ENCODE measurements around the gene KRT2. TPM values are rescaled to one million over a fixed set of nuclear protein-coding genes. Genes with fewer than 3 reads are reported as not detected.

The KRT2 gene
- total and polyA plus RNA-seq, 9 of the 15 experiments (the other 6 are each of a cell fraction or from before 2014, with no cell fraction given), result 0.03 to 0.69 (median 0.07) TPM; not detected in 2

DNA sequence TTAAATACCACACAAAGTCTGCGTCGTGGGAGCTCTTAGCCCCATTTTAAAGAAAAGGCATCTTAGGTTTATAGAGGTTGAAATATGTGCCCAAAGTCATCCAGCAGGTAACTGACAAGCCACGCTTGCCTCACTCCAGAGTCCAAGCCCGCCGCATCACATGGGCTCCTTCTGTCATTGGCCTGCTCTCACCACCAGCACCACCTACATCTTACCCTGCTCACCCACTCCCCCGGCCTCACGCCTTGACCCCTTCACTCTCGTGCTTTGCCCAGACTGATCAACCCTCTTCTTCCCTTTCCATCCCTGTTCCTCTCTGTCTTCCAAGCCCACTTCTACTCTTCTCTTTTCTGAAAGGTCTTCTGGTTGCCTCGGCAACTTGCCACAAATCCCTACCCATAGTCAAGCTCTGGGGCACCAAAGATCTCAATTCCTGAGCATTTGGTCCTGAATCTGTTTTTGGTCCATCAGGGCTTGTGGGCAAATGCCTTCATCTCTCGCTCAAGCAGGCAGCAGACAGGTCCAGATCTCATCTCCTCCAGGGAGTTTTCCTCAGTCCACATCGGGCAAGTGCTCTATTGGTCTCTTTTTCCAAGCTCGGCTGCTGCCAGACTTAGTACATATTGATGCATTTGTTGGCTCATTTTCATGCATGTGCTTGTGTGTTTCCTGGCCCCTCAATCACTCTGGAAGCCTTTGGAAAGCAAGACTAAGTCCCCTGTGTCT lies 31.7 kb upstream of the KRT2 start:
- no peak overlapping the region for H2AFZ ChIP-seq (ENCODE audit: low read depth, low read length)
- H4K20me1 ChIP-seq (replicated peaks; ENCODE audit: control insufficient read depth, insufficient read depth, low read length), result no peaks in the 10 kb centered on the region
- no peak overlapping the region for H3K9ac ChIP-seq (ENCODE audit: insufficient read depth in 1 of 2, low read depth in 2 of 2, low read length in 2 of 2)
- H3K9me3 ChIP-seq (replicated peaks; ENCODE audit: control insufficient read depth, insufficient read depth, low read depth, low read length), result no peaks in the 10 kb centered on the region
- no peaks in the 10 kb centered on the region for H3K9me1 ChIP-seq (ENCODE audit: control insufficient read depth, insufficient read depth, low read length)
- no peak for FAIRE-seq
- peaks cover 21 to 57% of the 10 kb centered on the region in 2 experiments for H3K27me3 ChIP-seq (ENCODE audit: control insufficient read depth in 2 of 2, insufficient read depth in 2 of 2, low read length in 2 of 2)
- no peak overlapping the region for H3K4me2 ChIP-seq (ENCODE audit: insufficient read depth, low read length)
- no peaks in the 10 kb centered on the region for H3K4me1 ChIP-seq (replicated peaks in 1 of 2; ENCODE audit: control insufficient read depth in 2 of 2, insufficient read depth in 2 of 2, low read length in 2 of 2)
- CTCF ChIA-PET (ENCODE audit: low intra/inter-chr PET ratio), result no interaction called here
- no peak for ATAC-seq
- intact Hi-C loops (cut with micrococcal nuclease), result no loop called here
- H3K79me2 ChIP-seq (ENCODE audit: control insufficient read depth, insufficient read depth, low read length), result no peaks in the 10 kb centered on the region
- BruUV-seq (replicated peaks), result no TSS peak
- no peak overlapping the region for H3K4me3 ChIP-seq
- in situ Hi-C loops (cut with MboI), result no loop called here
- no peak for DNase-seq (ENCODE audit: extremely low read depth in 1 of 4, low spot score in 3 of 4)
- no peaks in the 10 kb centered on the region for H3K36me3 ChIP-seq (ENCODE audit: control insufficient read depth, insufficient read depth, low read length)
- H3K27ac ChIP-seq (ENCODE audit: extremely low read depth, low read depth, low read length), result no peak overlapping the region
- POLR2A ChIA-PET, result interaction anchor here (0.7 kb wide), 1 partner anchor 50 kb away, joined by 3 read pairs; no protein-coding TSS in a partner anchor
- WGBS (ENCODE audit: insufficient coverage, low coverage, missing lambda C conversion rate), result 13% methylated on average over 12 of the region's 12 CpGs
- TF ChIP-seq XRCC5 (IDR thresholded peaks at IDR 0.05; ENCODE audit: low read depth, low read length), result no peak
- TF ChIP-seq ZKSCAN3 (CRISPR knock-in tag; IDR thresholded peaks at IDR 0.05), result no peak
- no peak for TF ChIP-seq PHF20 (IDR thresholded peaks at IDR 0.05; ENCODE audit: partially characterized antibody)
- TF ChIP-seq RNF2 (IDR thresholded peaks at IDR 0.05), result no peak
- no peak for TF ChIP-seq SMARCA4 (IDR thresholded peaks at IDR 0.05)
- TF ChIP-seq, protein P1, sequence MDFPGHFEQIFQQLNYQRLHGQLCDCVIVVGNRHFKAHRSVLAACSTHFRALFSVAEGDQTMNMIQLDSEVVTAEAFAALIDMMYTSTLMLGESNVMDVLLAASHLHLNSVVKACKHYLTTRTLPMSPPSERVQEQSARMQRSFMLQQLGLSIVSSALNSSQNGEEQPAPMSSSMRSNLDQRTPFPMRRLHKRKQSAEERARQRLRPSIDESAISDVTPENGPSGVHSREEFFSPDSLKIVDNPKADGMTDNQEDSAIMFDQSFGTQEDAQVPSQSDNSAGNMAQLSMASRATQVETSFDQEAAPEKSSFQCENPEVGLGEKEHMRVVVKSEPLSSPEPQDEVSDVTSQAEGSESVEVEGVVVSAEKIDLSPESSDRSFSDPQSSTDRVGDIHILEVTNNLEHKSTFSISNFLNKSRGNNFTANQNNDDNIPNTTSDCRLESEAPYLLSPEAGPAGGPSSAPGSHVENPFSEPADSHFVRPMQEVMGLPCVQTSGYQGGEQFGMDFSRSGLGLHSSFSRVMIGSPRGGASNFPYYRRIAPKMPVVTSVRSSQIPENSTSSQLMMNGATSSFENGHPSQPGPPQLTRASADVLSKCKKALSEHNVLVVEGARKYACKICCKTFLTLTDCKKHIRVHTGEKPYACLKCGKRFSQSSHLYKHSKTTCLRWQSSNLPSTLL (IDR thresholded peaks at IDR 0.05), result no peak
- no peak for TF ChIP-seq FOXP1 (CRISPR knock-in tag; IDR thresholded peaks at IDR 0.05)
- no peak for TF ChIP-seq CTBP1 (IDR thresholded peaks at IDR 0.05; ENCODE audit: borderline replicate concordance)
- TF ChIP-seq, protein P2, sequence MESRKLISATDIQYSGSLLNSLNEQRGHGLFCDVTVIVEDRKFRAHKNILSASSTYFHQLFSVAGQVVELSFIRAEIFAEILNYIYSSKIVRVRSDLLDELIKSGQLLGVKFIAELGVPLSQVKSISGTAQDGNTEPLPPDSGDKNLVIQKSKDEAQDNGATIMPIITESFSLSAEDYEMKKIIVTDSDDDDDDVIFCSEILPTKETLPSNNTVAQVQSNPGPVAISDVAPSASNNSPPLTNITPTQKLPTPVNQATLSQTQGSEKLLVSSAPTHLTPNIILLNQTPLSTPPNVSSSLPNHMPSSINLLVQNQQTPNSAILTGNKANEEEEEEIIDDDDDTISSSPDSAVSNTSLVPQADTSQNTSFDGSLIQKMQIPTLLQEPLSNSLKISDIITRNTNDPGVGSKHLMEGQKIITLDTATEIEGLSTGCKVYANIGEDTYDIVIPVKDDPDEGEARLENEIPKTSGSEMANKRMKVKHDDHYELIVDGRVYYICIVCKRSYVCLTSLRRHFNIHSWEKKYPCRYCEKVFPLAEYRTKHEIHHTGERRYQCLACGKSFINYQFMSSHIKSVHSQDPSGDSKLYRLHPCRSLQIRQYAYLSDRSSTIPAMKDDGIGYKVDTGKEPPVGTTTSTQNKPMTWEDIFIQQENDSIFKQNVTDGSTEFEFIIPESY (CRISPR knock-in tag; IDR thresholded peaks at IDR 0.05), result no peak
- no peak for TF ChIP-seq ZFP1 (CRISPR knock-in tag; IDR thresholded peaks at IDR 0.05)
- TF ChIP-seq FOXJ3 (CRISPR knock-in tag; IDR thresholded peaks at IDR 0.05), result no peak
- no peak for TF ChIP-seq ASH1L (IDR thresholded peaks at IDR 0.05; ENCODE audit: borderline replicate concordance, low read depth, partially characterized antibody)
- no peak for TF ChIP-seq IFI16 (CRISPR knock-in tag; IDR thresholded peaks at IDR 0.05)
- no peak for TF ChIP-seq ARNT (IDR thresholded peaks at IDR 0.05)
- no peak for TF ChIP-seq RAD51 (IDR thresholded peaks at IDR 0.05; ENCODE audit: borderline replicate concordance, low read depth)
- TF ChIP-seq, protein P3, sequence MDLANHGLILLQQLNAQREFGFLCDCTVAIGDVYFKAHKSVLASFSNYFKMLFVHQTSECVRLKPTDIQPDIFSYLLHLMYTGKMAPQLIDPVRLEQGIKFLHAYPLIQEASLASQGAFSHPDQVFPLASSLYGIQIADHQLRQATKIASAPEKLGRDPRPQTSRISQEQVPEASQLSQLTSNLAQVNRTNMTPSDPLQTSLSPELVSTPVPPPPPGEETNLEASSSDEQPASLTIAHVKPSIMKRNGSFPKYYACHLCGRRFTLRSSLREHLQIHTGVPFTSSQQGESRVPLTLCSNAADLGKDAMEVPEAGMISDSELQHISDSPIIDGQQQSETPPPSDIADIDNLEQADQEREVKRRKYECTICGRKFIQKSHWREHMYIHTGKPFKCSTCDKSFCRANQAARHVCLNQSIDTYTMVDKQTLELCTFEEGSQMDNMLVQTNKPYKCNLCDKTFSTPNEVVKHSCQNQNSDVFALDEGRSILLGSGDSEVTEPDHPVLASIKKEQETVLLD (IDR thresholded peaks at IDR 0.05), result no peak

Data from K562 (cell line).